GM12892 (cell line): ENCODE data around the gene PTPRK.

Source experiments
- POLR2A ChIP-seq: IDR thresholded peaks from 2 replicates; pipeline ENCODE4 v1.6.1; 2011; ENCODE audit warnings: low read depth, low read length, control low read depth
- POLR2AphosphoS5 ChIP-seq: IDR thresholded peaks from 2 replicates; pipeline ENCODE4 v1.6.1; 2011; ENCODE audit warnings: low read depth, low read length, control low read depth
- TAF1 ChIP-seq: IDR thresholded peaks from 2 replicates; pipeline ENCODE4 v1.6.1; 2011; ENCODE audit warnings: low read depth, mild to moderate bottlenecking, control low read depth, low read length, borderline replicate concordance

GRCh38 chr6:128167552-128167951 is 352.8 kb downstream of the PTPRK start:
- no peak for TF ChIP-seq POLR2A
- TF ChIP-seq POLR2AphosphoS5: no peak
- no peak for TF ChIP-seq TAF1
